Neutrophil (primary cell): ENCODE data around the gene NRXN3.

Experiments
- H3K27ac ChIP-seq: fragments of 200-600 bp; sonication (generic); 2 replicates; pipeline ENCODE4 v1.5.1; 2016; ENCODE audit warnings: mild to moderate bottlenecking, moderate library complexity
- H3K27me3 ChIP-seq: fragments of 200-600 bp; sonication (generic); 2 replicates; pipeline ENCODE4 v1.6.0; 2016; ENCODE audit warnings: mild to moderate bottlenecking
- H3K36me3 ChIP-seq: fragments of 200-600 bp; sonication (generic); 2 replicates; pipeline ENCODE4 v1.5.1; 2017
- H3K4me1 ChIP-seq, 2 experiments: fragments of 200-600 bp in 1 of 2; sonication (generic) in 1 of 2; 1 replicate in 1 of 2; 2 replicates in 1 of 2; pipeline versions ENCODE4 v1.5.1 to v1.6.1; 2013 to 2016; ENCODE audit warnings: low read depth in 1 of 2, low read length in 1 of 2, mild to moderate bottlenecking in 1 of 2, moderate library complexity in 1 of 2; ENCODE audit not compliant: control insufficient read depth in 1 of 2, insufficient read depth in 1 of 2
- H3K4me3 ChIP-seq, 2 experiments: fragments of 200-600 bp in 1 of 2; sonication (generic) in 1 of 2; 1 replicate in 1 of 2; 2 replicates in 1 of 2; pipeline ENCODE4 v1.5.1; 2013 to 2016; ENCODE audit warnings: low read depth in 1 of 2, low read length in 1 of 2, mild to moderate bottlenecking in 1 of 2, moderate library complexity in 1 of 2
- H3K9me3 ChIP-seq: fragments of 200-600 bp; sonication (generic); 2 replicates; pipeline ENCODE4 v1.5.1; 2016
- CTCF ChIP-seq: fragments of 200-600 bp; sonication (generic); IDR thresholded peaks from 2 replicates; pipeline ENCODE4 v1.5.1; 2016; ENCODE audit warnings: antibody characterized with exemption

The NRXN3 gene

GRCh38 chr14:79544698-79545070 lies 1374.5 kb downstream of the NRXN3 start:
- Histone ChIP-seq H3K27ac (no peak overlapping the region), H3K4me3 (no peak overlapping the region), H3K9me3 (no peaks in the 10 kb centered on the region), H3K36me3 (no peaks in the 10 kb centered on the region), H3K4me1 (no peaks in the 10 kb centered on the region), H3K27me3 (no peaks in the 10 kb centered on the region)
- no peak for TF ChIP-seq CTCF

GRCh38 chr14:79548836-79549235 lies 1378.7 kb downstream of the NRXN3 start:
- no peak overlapping the region for H3K27ac ChIP-seq
- H3K4me3 ChIP-seq: no peak overlapping the region
- H3K36me3 ChIP-seq: no peaks in the 10 kb centered on the region
- no peaks in the 10 kb centered on the region for H3K4me1 ChIP-seq
- H3K9me3 ChIP-seq: no peaks in the 10 kb centered on the region
- no peak for TF ChIP-seq CTCF
- no peaks in the 10 kb centered on the region for H3K27me3 ChIP-seq

- no peak overlapping the region for H3K27ac ChIP-seq
- no peak for TF ChIP-seq CTCF
- H3K9me3 ChIP-seq: no peaks in the 10 kb centered on the region
- no peaks in the 10 kb centered on the region for H3K4me1 ChIP-seq
- no peak overlapping the region for H3K4me3 ChIP-seq
- no peaks in the 10 kb centered on the region for H3K27me3 ChIP-seq
- no peaks in the 10 kb centered on the region for H3K36me3 ChIP-seq
Measured at GRCh38 chr14:79549515-79549914, 1379.3 kb downstream of the NRXN3 start.

GRCh38 chr14:79551523-79551922 lies 1381.3 kb downstream of the NRXN3 start:
- no peak for TF ChIP-seq CTCF
- H3K27ac ChIP-seq: no peak overlapping the region

GRCh38 chr14:79552778-79553177 lies 1382.6 kb downstream of the NRXN3 start:
- Histone ChIP-seq H3K27me3 (no peaks in the 10 kb centered on the region), H3K36me3 (no peaks in the 10 kb centered on the region), H3K4me3 (no peak overlapping the region), H3K9me3 (no peaks in the 10 kb centered on the region), H3K4me1 (no peaks in the 10 kb centered on the region), H3K27ac (no peak overlapping the region)
- TF ChIP-seq CTCF: no peak

More at GRCh38 chr14:79551523-79551922, 1381.3 kb downstream of the NRXN3 start:
- H3K4me3 ChIP-seq: no peak overlapping the region
- no peaks in the 10 kb centered on the region for H3K27me3 ChIP-seq
- H3K4me1 ChIP-seq: no peaks in the 10 kb centered on the region
- no peaks in the 10 kb centered on the region for H3K36me3 ChIP-seq
- no peaks in the 10 kb centered on the region for H3K9me3 ChIP-seq

GRCh38 chr14:79554816-79555215 lies 1384.6 kb downstream of the NRXN3 start:
- Histone ChIP-seq H3K36me3 (no peaks in the 10 kb centered on the region), H3K27ac (no peak overlapping the region), H3K4me1 (no peaks in the 10 kb centered on the region), H3K27me3 (no peaks in the 10 kb centered on the region), H3K4me3 (no peak overlapping the region), H3K9me3 (no peaks in the 10 kb centered on the region)
- TF ChIP-seq CTCF: no peak
